Measurements from ENCODE around the gene FAM237B. TPM values are rescaled to one million over a fixed set of nuclear protein-coding genes. Genes with fewer than 3 reads are reported as not detected.
A peak's percentile ranks its signal among the peaks of the same experiment; 100 is the strongest.
"Not testable (repeated sequence)": the region's sequence is repeated elsewhere in the genome, so short reads cannot be mapped to it uniquely, and the experiment has no call there.

The FAM237B gene
- total and polyA plus RNA-seq, 7 donors = 0.01 TPM; not detected in 6

GRCh38 chr7:90346336-90347125 is 25.4 kb upstream of the FAM237B start, which contains the start of gene GTPBP10:
TSS of gene GTPBP10 (plus strand) at chr7:90346716. CDS start at chr7:90346742, 26 bp downstream.
- H3K9me3 ChIP-seq = no peaks in the 10 kb centered on the region
- intact Hi-C loops (cut with DNase I) = loop anchor here (2.0 to 10.0 kb wide), 3 partner anchors 56 to 918 kb away; partner anchors contain the start of genes CLDN12, FZD1 and STEAP2
- H3K4me1 ChIP-seq = peaks cover 0 to 17% (median 11%) of the 10 kb centered on the region in 4 donors
- peak within 1 kb of the TSS; percentile 80 to 87 (median 84) for H3K27ac ChIP-seq
- DNase-seq = peak; percentile 96
- 0% methylated on average over 37 of the region's 37 CpGs for WGBS, 2 donors
- H3K27me3 ChIP-seq = no peaks in the 10 kb centered on the region
- TF ChIP-seq CTCF (IDR thresholded peaks at IDR 0.05) (peak; percentile 39 to 81 (median 64)), POLR2AphosphoS5 (IDR thresholded peaks at IDR 0.05) (peak; percentile 81 to 92 (median 87)), POLR2A (IDR thresholded peaks at IDR 0.05) (peak; percentile 34 to 54), EP300 (IDR thresholded peaks at IDR 0.05) (peak in 1 of 4 donors; percentile 32)
- H3K36me3 ChIP-seq = no peaks in the 10 kb centered on the region
- peak within 1 kb of the TSS; percentile 64 to 86 (median 68) for H3K4me3 ChIP-seq

GRCh38 chr7:90345595-90346335 is 24.7 kb upstream of the FAM237B start:
- TF ChIP-seq POLR2A (IDR thresholded peaks at IDR 0.05) (no peak), EP300 (IDR thresholded peaks at IDR 0.05) (no peak), CTCF (IDR thresholded peaks at IDR 0.05) (no peak), POLR2AphosphoS5 (IDR thresholded peaks at IDR 0.05) (no peak)
- Histone ChIP-seq H3K4me3 (peak overlapping the region; percentile 64 to 86 (median 68)), H3K27me3 (no peaks in the 10 kb centered on the region), H3K27ac (peak overlapping the region; percentile 80 to 87 (median 84)), H3K36me3 (no peaks in the 10 kb centered on the region), H3K4me1 (peaks cover 0 to 17% (median 11%) of the 10 kb centered on the region in 4 donors), H3K9me3 (no peaks in the 10 kb centered on the region)
- 6 to 14% methylated on average over 18 of the region's 18 CpGs for WGBS, 2 donors
- intact Hi-C loops (cut with DNase I) = loop anchor here (2.0 to 10.0 kb wide), 3 partner anchors 57 to 919 kb away; partner anchors contain the start of genes CLDN12, FZD1 and STEAP2
- no peak for DNase-seq

- intact Hi-C loops (cut with DNase I) = loop anchor here (5.0 to 10.0 kb wide), 2 partner anchors 133 to 920 kb away; partner anchors contain the start of genes FZD1 and STEAP2
These were observed 23.9 kb upstream of the FAM237B start for GRCh38 chr7:90345016-90345415.

GRCh38 chr7:90337106-90337505 is 16.0 kb upstream of the FAM237B start:
- TF ChIP-seq CTCF (IDR thresholded peaks at IDR 0.05) (no peak), POLR2A (IDR thresholded peaks at IDR 0.05) (no peak), EP300 (IDR thresholded peaks at IDR 0.05) (no peak), POLR2AphosphoS5 (IDR thresholded peaks at IDR 0.05) (no peak)
- no peak for DNase-seq
- no peaks in the 10 kb centered on the region for H3K9me3 ChIP-seq
- H3K27me3 ChIP-seq = no peaks in the 10 kb centered on the region
- intact Hi-C loops (cut with DNase I) = no loop called here
- H3K4me3 ChIP-seq = no peak overlapping the region
- H3K36me3 ChIP-seq = no peaks in the 10 kb centered on the region
- no peaks in the 10 kb centered on the region for H3K4me1 ChIP-seq
- no peak overlapping the region for H3K27ac ChIP-seq

More at GRCh38 chr7:90345016-90345415, 23.9 kb upstream of the FAM237B start:
- no peak for TF ChIP-seq CTCF (IDR thresholded peaks at IDR 0.05)
- no peak for TF ChIP-seq POLR2A (IDR thresholded peaks at IDR 0.05)
- TF ChIP-seq POLR2AphosphoS5 (IDR thresholded peaks at IDR 0.05) = no peak
- TF ChIP-seq EP300 (IDR thresholded peaks at IDR 0.05) = no peak
- no peaks in the 10 kb centered on the region for H3K9me3 ChIP-seq
- H3K27me3 ChIP-seq = no peaks in the 10 kb centered on the region
- H3K4me1 ChIP-seq = peaks cover 0 to 17% (median 11%) of the 10 kb centered on the region in 4 donors
- peak overlapping the region in 2 of 4 donors; percentile 80 to 83 for H3K27ac ChIP-seq
- no peak overlapping the region for H3K4me3 ChIP-seq
- no peak for DNase-seq
- H3K36me3 ChIP-seq = no peaks in the 10 kb centered on the region

GRCh38 chr7:90334926-90335325 is 13.8 kb upstream of the FAM237B start:
- H3K27ac ChIP-seq; DNase-seq; intact Hi-C loops (cut with DNase I); H3K36me3 ChIP-seq; H3K4me1 ChIP-seq; H3K4me3 ChIP-seq; H3K9me3 ChIP-seq; H3K27me3 ChIP-seq: not testable (repeated sequence)
- WGBS, 2 donors = 84 to 91% methylated on average over 2 of the region's 2 CpGs
